ENCODE data around the gene ASXL1.
"Not testable (repeated sequence)": the region's sequence is repeated elsewhere in the genome, so short reads cannot be mapped to it uniquely, and the experiment has no call there.

ASXL1 gene

GRCh38 chr20:32363492-32363891 lies 5.4 kb downstream of the ASXL1 start:
- DNase-seq (ENCODE audit: low spot score): no peak

GRCh38 chr20:32364554-32365208 lies 6.5 kb downstream of the ASXL1 start:
- no peak for DNase-seq (ENCODE audit: low spot score)

DNA sequence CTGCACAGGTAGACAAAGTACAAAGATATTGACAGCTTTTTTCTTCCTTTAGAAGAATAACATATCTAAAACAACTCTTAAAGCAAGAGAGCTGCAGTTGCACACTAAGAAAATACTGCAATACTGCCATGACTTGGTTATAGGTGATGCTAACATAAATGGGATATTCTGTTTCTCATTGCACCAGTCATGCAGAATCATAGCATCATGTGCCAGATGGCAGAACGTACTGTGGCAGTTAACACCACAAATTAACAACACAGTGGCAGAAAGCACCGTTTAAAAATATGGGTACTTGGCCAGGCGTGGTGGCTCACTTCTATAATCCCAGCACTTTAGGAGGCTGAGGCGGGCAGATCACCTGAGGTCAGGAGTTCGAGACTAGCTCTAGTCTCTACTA lies 7.4 kb downstream of the ASXL1 start:
- no peak for DNase-seq (ENCODE audit: low spot score)

DNA sequence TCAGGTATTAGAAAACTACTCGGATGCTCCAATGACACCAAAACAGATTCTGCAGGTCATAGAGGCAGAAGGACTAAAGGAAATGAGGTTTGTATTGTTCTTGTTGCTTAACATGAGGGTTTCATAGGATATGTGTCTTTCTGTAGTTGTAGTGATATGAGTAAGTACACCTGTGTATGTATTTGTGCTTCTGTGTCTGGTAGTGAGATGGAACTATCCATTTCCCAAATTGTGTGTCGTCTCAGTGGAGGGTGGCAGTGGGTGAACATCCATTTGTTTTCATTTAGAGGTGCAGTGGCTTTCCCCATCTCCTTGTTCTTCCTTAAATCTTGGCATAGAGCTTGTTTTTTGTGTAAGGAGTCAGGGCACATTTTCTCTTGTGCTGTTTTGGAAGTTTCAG lies 8.2 kb downstream of the ASXL1 start:
- no peak for DNase-seq (ENCODE audit: low spot score)

GRCh38 chr20:32368323-32368722 lies 10.2 kb downstream of the ASXL1 start:
- no peak for DNase-seq (ENCODE audit: low spot score)

- no peak for DNase-seq (ENCODE audit: low spot score)
Observed at GRCh38 chr20:32368925-32369324, 10.8 kb downstream of the ASXL1 start.

- DNase-seq (ENCODE audit: low spot score): no peak
Observed at GRCh38 chr20:32370897-32371296, 12.8 kb downstream of the ASXL1 start.

GRCh38 chr20:32378461-32378860 lies 20.3 kb downstream of the ASXL1 start:
- no peak for DNase-seq (ENCODE audit: low spot score)

DNA sequence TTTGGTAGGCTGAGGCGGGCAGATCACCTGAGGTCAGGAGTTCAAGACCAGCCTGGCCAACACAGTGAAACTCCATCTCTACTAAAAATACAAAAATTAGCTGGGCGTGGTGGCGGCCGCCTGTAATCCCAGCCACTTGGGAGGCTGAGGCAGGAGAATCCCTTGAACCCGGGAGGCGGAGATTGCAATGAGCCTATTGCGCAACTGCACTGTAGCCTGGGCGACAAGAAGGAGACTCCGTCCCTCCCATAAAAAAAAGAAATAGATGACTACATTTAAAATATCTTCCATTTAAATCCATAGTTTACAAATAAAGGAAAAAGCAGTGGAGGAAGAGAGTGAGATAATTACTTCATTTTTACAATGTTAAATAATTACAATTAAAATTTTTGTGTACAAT lies 21.9 kb downstream of the ASXL1 start:
- DNase-seq (ENCODE audit: low spot score): not testable (repeated sequence)

- DNase-seq (ENCODE audit: low spot score): no peak
Observed at GRCh38 chr20:32380745-32381144, 22.6 kb downstream of the ASXL1 start.

GRCh38 chr20:32382102-32382950 lies 24.2 kb downstream of the ASXL1 start:
- no peak for DNase-seq (ENCODE audit: low spot score)

DNA sequence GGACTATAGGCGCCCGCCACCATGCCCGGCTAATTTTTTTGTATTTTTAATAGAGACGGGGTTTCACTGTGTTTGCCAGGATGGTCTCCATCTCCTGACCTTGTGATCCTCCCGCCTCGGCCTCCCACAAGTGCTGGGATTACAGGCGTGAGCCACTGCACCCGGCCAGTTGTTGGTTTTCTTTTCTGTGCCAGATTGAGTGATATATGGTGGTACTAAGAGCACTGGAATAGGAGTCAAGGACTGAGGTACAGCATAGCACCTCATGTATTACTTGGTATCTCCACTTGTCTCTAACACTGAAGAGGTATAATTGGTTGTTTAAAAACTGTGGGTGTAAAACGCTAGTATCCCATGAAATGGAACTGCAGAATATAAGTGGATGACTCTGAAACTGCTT lies 25.3 kb downstream of the ASXL1 start:
- not testable (repeated sequence) for DNase-seq (ENCODE audit: low spot score)

DNA sequence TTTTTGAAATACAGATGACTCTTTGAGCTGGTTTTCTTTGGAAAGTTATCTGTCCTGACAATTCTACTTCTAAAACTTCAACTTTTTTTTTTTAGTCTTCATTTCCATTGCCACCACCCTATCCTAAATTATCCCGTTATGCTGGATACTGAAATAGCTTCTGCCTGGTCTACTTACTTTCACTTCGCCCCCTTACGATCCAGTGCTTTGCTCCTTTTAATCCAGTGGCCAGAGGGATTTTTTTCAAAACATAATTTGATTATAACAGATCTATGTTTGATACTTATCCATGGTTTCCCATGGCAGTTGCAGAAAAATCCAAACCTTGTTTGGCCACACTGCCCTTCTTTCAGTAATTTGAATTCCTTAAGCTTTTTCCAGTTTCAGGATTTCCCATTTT lies 27.4 kb downstream of the ASXL1 start:
- DNase-seq (ENCODE audit: low spot score): no peak

- DNase-seq (ENCODE audit: low spot score): no peak
Observed at GRCh38 chr20:32386091-32386490, 28.0 kb downstream of the ASXL1 start.

GRCh38 chr20:32387252-32387651 lies 29.1 kb downstream of the ASXL1 start:
- DNase-seq (ENCODE audit: low spot score): no peak

DNA sequence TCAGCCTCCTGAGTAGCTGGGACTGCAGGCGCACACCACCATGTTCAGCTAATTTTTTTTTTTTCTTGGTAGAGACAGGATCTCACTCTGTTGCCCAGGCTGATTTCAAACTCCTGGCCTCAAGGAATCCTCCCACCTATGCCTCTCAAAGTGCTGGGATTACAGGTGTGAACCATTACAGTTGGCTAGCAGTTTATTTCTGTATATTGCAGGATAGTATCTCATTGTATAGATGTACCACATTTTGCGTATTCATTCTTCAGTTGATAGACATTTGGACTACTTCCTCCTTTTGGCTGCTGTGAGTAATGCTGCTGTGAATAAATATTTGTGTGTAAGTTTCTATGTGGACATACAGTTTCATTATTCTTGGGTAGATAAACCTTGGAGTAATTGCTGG lies 32.9 kb downstream of the ASXL1 start:
- DNase-seq (ENCODE audit: low spot score): peak; percentile 37

DNA sequence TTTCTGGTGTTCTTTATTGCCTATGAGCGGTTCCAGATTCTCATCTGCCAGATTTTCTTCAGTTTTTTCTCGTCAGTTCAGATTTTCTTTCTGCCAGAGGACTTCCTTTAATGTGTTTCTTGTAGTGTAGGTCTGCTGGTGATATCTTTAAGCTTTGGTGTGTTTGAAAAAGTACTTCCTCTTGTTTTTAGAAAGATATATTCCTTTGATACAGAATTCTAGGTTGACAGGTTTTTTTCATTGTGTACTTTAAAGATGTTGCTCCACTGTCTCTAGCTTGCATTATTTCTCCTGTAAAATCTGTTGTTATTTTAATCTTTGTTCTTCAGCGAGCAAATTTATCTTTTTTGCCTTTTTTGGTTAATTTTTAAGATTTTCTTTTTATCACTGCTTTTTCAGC lies 36.9 kb downstream of the ASXL1 start:
- no peak for DNase-seq (ENCODE audit: low spot score)

GRCh38 chr20:32396646-32397160 lies 38.6 kb downstream of the ASXL1 start:
- DNase-seq (ENCODE audit: low spot score): no peak

GRCh38 chr20:32397567-32398084 lies 39.5 kb downstream of the ASXL1 start:
- no peak for DNase-seq (ENCODE audit: low spot score)

- DNase-seq (ENCODE audit: low spot score): no peak
Observed at GRCh38 chr20:32400476-32400875, 42.3 kb downstream of the ASXL1 start.

GRCh38 chr20:32404017-32404416 lies 45.9 kb downstream of the ASXL1 start:
- no peak for DNase-seq (ENCODE audit: low spot score)

DNA sequence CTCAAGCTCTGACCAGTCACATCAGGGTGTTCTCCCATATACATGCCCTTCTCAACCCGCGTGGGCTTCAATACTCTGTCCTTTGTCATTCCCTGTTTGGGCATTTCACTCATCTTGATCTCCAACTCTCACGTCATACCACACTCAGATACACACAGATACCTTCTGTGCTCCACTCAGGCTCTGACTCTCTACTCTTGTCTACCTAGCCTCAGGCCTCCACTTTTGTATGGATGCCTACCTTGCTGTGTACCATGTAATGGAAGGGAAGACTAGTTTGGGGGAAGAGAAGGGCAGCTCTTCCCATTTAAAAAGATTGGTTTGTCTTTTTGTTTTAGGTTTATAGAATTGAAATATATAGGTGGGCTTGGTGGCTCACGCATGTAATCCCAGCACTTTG lies 48.6 kb downstream of the ASXL1 start:
- DNase-seq (ENCODE audit: low spot score): no peak

DNA sequence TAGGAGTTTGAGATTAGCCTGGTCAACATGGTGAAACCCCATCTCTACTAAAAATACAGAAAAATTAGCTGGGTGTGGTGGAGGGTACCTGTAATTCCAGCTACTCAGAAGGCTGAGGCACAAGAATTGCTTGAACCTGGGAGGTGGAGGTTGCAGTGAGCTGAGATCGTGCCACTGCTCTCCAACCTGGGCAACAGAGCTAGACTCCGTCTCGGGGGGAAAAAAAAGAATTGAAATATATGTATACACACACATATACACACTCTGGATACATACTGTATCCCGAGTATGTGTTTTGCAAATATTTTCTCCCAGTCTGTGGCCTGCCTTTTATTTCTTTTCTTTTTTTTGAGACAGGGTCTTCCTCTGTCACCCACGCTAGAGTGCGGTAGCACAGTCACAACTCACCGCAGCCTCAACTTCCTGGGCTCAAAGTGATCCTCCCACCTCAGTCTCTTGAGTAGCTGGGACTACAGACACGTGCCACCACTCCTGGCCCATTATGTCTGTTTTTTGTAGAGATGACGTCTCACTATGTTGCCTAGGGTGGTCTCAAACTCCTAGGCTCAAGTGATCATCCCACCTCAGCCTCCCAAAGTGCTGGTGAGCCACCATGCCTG lies 49.1 kb downstream of the ASXL1 start:
- not testable (repeated sequence) for DNase-seq (ENCODE audit: low spot score)
